Right atrium auricular region (tissue), 2 donors: ENCODE results near the gene ASPHD1. TPM values are rescaled to one million over a fixed set of nuclear protein-coding genes. Genes with fewer than 3 reads are reported as not detected.

Experiments
- DNase-seq: peaks from one replicate; pipeline ENCODE4 v3.0.0-alpha.2; 2019; ENCODE audit warnings: low spot score
- H3K27ac ChIP-seq, 2 donors: fragments of 200-600 bp; sonication (generic); 1 replicate in 1 of 2; 2 replicates in 1 of 2; pipeline ENCODE4 v1.5.1; 2016 to 2019
- H3K27me3 ChIP-seq, 2 donors: fragments of 200-600 bp; sonication (generic); one replicate each; pipeline versions ENCODE4 v1.5.1 to v1.6.0; 2017 to 2019
- H3K36me3 ChIP-seq: fragments of 200-600 bp; sonication (generic); one replicate; pipeline ENCODE4 v1.5.1; 2016
- H3K4me1 ChIP-seq, 2 donors: fragments of 200-600 bp; sonication (generic); one replicate each; pipeline versions ENCODE4 v1.5.1 to v1.6.0; 2017 to 2019
- H3K4me3 ChIP-seq, 2 donors: fragments of 200-600 bp; sonication (generic); 1 replicate in 1 of 2; 2 replicates in 1 of 2; pipeline ENCODE4 v1.5.1; 2017 to 2019; ENCODE audit warnings: mild to moderate bottlenecking in 1 of 2, moderate library complexity in 1 of 2
- H3K9me3 ChIP-seq, 2 donors: fragments of 200-600 bp; sonication (generic); one replicate each; pipeline ENCODE4 v1.5.1; 2019
- total RNA-seq, 2 donors: library from RNA; depleted of rRNA; stranded (reverse); fragments of >200 nt; gene quantifications; one replicate each; pipeline ENCODE4 v1.1.0, GENCODE V29; 2016
- TF ChIP-seq, protein P1 (sequence below), 2 donors: fragments of 200-600 bp; sonication (generic); IDR thresholded peaks; one replicate each; pipeline ENCODE4 v1.5.1; 2019; ENCODE audit warnings: antibody characterized with exemption in 2 of 2

ASPHD1 gene
- total RNA-seq, 2 donors from 2014 or later = 1.5 to 3.2 TPM

DNA sequence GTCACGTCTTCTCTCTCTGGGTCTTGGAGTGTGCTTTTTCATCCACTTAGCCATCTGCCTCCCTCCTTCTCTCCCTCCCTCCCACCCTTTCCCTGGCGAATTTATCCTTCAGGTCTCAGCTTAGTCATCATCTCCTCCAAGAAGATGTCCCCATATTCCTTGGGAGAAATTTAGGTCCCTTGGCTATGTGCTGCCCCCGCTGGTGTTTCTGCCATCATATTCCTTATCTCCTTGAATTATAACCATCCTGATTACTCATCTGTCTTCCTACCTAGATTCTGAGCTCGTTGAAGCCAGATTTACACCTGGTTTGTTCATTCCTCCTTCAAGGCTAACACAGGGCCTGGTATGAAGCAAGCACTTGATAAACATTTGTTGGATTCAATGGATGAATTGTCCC lies 5.9 kb upstream of the ASPHD1 start:
- Histone ChIP-seq H3K9me3 (no peaks in the 10 kb centered on the region), H3K4me3 (no peak overlapping the region), H3K27ac (no peak overlapping the region), H3K4me1 (peaks cover 0 to 9% of the 10 kb centered on the region in 2 donors), H3K36me3 (no peaks in the 10 kb centered on the region), H3K27me3 (peaks cover 7 to 8% of the 10 kb centered on the region in 2 donors)
- DNase-seq = no peak
- TF ChIP-seq, protein P1, sequence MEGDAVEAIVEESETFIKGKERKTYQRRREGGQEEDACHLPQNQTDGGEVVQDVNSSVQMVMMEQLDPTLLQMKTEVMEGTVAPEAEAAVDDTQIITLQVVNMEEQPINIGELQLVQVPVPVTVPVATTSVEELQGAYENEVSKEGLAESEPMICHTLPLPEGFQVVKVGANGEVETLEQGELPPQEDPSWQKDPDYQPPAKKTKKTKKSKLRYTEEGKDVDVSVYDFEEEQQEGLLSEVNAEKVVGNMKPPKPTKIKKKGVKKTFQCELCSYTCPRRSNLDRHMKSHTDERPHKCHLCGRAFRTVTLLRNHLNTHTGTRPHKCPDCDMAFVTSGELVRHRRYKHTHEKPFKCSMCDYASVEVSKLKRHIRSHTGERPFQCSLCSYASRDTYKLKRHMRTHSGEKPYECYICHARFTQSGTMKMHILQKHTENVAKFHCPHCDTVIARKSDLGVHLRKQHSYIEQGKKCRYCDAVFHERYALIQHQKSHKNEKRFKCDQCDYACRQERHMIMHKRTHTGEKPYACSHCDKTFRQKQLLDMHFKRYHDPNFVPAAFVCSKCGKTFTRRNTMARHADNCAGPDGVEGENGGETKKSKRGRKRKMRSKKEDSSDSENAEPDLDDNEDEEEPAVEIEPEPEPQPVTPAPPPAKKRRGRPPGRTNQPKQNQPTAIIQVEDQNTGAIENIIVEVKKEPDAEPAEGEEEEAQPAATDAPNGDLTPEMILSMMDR (IDR thresholded peaks at IDR 0.05) = no peak

DNA sequence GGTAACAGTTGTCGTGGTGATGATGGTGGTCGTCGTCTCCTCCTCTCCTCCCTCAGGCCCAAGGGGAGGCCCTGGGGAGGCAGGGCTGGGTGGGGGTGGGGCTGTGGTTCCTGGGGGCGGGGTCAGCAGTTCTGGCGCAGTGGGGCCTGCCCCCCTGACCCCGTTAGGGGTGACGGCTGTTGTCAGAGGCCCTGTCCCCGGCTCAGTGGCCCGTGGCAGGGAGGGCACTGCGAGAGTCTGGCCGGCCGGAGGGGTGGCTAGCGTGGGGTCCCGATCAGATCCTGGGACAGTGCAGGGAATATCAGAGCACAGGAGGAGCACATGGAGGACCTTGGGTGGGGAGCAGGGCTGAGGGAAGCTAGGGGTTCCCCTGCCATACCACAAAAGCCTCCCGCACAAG lies 3.4 kb upstream of the ASPHD1 start:
- Histone ChIP-seq H3K9me3 (no peaks in the 10 kb centered on the region), H3K36me3 (no peaks in the 10 kb centered on the region), H3K27me3 (peaks cover 7 to 8% of the 10 kb centered on the region in 2 donors), H3K4me1 (peaks cover 0 to 26% of the 10 kb centered on the region in 2 donors), H3K27ac (no peak overlapping the region), H3K4me3 (no peak overlapping the region)
- no peak for DNase-seq
- TF ChIP-seq, protein P1 (IDR thresholded peaks at IDR 0.05) = no peak

DNA sequence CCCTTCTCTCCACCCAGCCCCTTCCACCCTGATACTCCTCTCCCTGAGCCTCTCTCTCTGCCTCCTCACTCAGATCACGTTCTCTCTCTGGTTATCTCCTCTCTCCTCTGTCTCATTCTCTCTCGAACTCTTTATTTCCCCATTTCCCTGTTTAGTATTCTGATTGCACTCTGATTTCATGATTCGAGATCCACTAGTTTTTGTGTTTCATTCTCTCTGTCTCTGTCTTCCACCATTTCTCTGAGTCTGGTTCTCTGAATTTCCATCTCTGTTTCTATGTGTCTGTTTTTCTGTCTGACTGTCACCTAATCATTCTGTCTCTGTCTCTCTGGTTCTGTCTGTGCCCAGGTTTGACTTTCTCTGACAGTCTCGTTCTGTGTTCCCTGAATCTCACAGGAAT lies 3.0 kb upstream of the ASPHD1 start:
- Histone ChIP-seq H3K9me3 (no peaks in the 10 kb centered on the region), H3K4me1 (peaks cover 0 to 26% of the 10 kb centered on the region in 2 donors), H3K4me3 (no peak overlapping the region), H3K27me3 (peaks cover 7 to 8% of the 10 kb centered on the region in 2 donors), H3K27ac (no peak overlapping the region), H3K36me3 (no peaks in the 10 kb centered on the region)
- DNase-seq = no peak
- TF ChIP-seq, protein P1 (IDR thresholded peaks at IDR 0.05) = no peak

- no peaks in the 10 kb centered on the region for H3K36me3 ChIP-seq
- H3K9me3 ChIP-seq = no peaks in the 10 kb centered on the region
- TF ChIP-seq, protein P1 (IDR thresholded peaks at IDR 0.05) = no peak
- H3K27me3 ChIP-seq = peaks cover 7 to 8% of the 10 kb centered on the region in 2 donors
- no peak overlapping the region for H3K4me3 ChIP-seq
- peaks cover 0 to 26% of the 10 kb centered on the region in 2 donors for H3K4me1 ChIP-seq
- DNase-seq = no peak
- no peak overlapping the region for H3K27ac ChIP-seq
Observed at GRCh38 chr16:29898135-29898803, 2.0 kb upstream of the ASPHD1 start.

DNA sequence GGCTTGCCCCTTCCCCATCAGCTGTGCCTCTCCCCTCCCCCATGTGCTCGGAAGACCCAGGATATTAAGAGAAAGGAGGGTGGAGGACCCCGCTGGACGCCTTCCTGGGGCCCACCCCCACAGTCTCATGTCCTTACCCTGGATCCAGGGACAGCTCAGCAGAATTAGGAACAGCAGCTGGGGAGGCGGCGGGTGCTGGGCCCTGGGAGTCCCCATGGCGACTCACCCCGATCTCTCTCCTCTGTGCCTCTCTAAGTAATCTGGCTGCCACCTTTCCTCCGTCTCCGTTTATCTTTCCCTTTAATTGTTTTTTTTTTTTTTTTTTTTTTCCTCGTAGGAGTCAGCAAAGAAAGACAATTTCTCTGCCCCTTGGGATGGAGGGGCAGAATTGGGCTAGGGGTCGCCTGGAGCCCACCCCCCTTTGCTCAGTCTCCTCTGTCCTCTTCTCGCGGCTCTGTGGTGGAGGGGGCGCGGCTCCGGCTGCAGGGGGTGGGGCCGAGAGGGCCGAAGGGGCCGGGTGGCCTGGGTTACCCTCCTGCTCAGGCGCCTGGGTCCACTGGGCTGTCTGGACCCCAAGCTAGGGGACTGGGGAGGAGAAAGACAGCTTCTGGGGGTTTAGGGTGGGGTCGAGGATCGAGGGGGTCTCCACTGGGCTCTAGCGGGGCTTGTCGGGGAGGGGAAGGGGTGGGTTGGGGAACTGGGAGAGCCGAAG lies 1.3 kb upstream of the ASPHD1 start:
- Histone ChIP-seq H3K4me1 (peaks cover 0 to 26% of the 10 kb centered on the region in 2 donors), H3K27me3 (peaks cover 7 to 8% of the 10 kb centered on the region in 2 donors), H3K4me3 (peak overlapping the region in 1 of 2 donors; percentile 60), H3K9me3 (no peaks in the 10 kb centered on the region), H3K36me3 (no peaks in the 10 kb centered on the region), H3K27ac (no peak overlapping the region)
- TF ChIP-seq, protein P1 (IDR thresholded peaks at IDR 0.05) = no peak
- DNase-seq = no peak
